Nephron (organoid): ENCODE measurements around the gene COMT.

Experiments used
- H3K27ac Mint-ChIP-seq, 3 experiments: 2 replicates each; pipeline ENCODE4 v1.8.0; 2020; ENCODE audit warnings: mixed read lengths in 3 of 3, mild to moderate bottlenecking in 2 of 3, moderate library complexity in 1 of 3
- H3K27me3 Mint-ChIP-seq: 2 replicates; pipeline ENCODE4 v1.8.0; 2021; ENCODE audit warnings: low read depth, mild to moderate bottlenecking, moderate library complexity, mixed read lengths
- H3K36me3 Mint-ChIP-seq: 2 replicates; pipeline ENCODE4 v1.8.0; 2020; ENCODE audit warnings: low read depth, mixed read lengths
- H3K4me1 Mint-ChIP-seq: 2 replicates; pipeline ENCODE4 v1.8.0; 2020; ENCODE audit warnings: mixed read lengths
- H3K4me3 Mint-ChIP-seq, 3 experiments: 2 replicates each; pipeline ENCODE4 v1.8.0; 2020; ENCODE audit warnings: mild to moderate bottlenecking in 3 of 3, mixed read lengths in 3 of 3, moderate library complexity in 2 of 3
- H3K9me3 Mint-ChIP-seq: 2 replicates; pipeline ENCODE4 v1.8.0; 2020; ENCODE audit warnings: mixed read lengths
- CTCF ChIP-seq, 3 experiments: fragments of 200-600 bp; sonication (generic); IDR thresholded peaks; one replicate each; pipeline ENCODE4 v1.5.0; 2021; ENCODE audit warnings: antibody characterized with exemption in 3 of 3; ENCODE audit not compliant: unreplicated experiment in 3 of 3

Gene COMT

GRCh38 chr22:19941365-19942082 is at the start of gene COMT, which contains the start of gene TXNRD2:
COMT (plus strand) TSS chr22:19941772; CDS start chr22:19962527, 20,755 bp downstream.
TXNRD2 (minus strand) TSS chr22:19941818; CDS start chr22:19941803, 15 bp downstream.
- TF ChIP-seq CTCF (IDR thresholded peaks at IDR 0.05; ENCODE audit: unreplicated experiment in 3 of 3), result no peak
- Mint-ChIP-seq H3K4me3 (peak within 1 kb of the TSS; percentile 91 to 98 (median 93)), H3K4me1 (peaks cover 44% of the 10 kb centered on the region), H3K36me3 (peaks cover 28% of the 10 kb centered on the region), H3K9me3 (peaks cover 15% of the 10 kb centered on the region), H3K27me3 (no peaks in the 10 kb centered on the region), H3K27ac (peak within 1 kb of the TSS; percentile 99 to 100 (median 100))

GRCh38 chr22:19892257-19892879 is 49.2 kb upstream of the COMT start:
- Mint-ChIP-seq H3K27me3 (peaks cover 18% of the 10 kb centered on the region), H3K4me3 (peak overlapping the region in 2 of 3 experiments; percentile 50 to 53), H3K9me3 (no peaks in the 10 kb centered on the region), H3K27ac (peak overlapping the region in 1 of 3 experiments; percentile 65), H3K36me3 (peaks cover 6% of the 10 kb centered on the region), H3K4me1 (peaks cover 25% of the 10 kb centered on the region)
- no peak for TF ChIP-seq CTCF (IDR thresholded peaks at IDR 0.05; ENCODE audit: unreplicated experiment in 3 of 3)

- Mint-ChIP-seq H3K36me3 (peaks cover 6% of the 10 kb centered on the region), H3K27ac (peak overlapping the region in 2 of 3 experiments; percentile 9 to 55), H3K9me3 (no peaks in the 10 kb centered on the region), H3K4me1 (peaks cover 25% of the 10 kb centered on the region), H3K4me3 (no peak overlapping the region), H3K27me3 (peaks cover 18% of the 10 kb centered on the region)
- TF ChIP-seq CTCF (IDR thresholded peaks at IDR 0.05; ENCODE audit: unreplicated experiment in 3 of 3), result no peak
Measured at GRCh38 chr22:19892925-19893324, 48.6 kb upstream of the COMT start.

- Mint-ChIP-seq H3K4me3 (no peak overlapping the region), H3K27me3 (peaks cover 18% of the 10 kb centered on the region), H3K36me3 (peaks cover 6% of the 10 kb centered on the region), H3K9me3 (no peaks in the 10 kb centered on the region), H3K4me1 (peaks cover 25% of the 10 kb centered on the region), H3K27ac (no peak overlapping the region)
- no peak for TF ChIP-seq CTCF (IDR thresholded peaks at IDR 0.05; ENCODE audit: unreplicated experiment in 3 of 3)
Measured at GRCh38 chr22:19893363-19893762, 48.2 kb upstream of the COMT start.

GRCh38 chr22:19895160-19895849 is 46.3 kb upstream of the COMT start:
- H3K4me1 Mint-ChIP-seq, result peaks cover 25% of the 10 kb centered on the region
- H3K36me3 Mint-ChIP-seq, result peaks cover 6% of the 10 kb centered on the region
- no peaks in the 10 kb centered on the region for H3K9me3 Mint-ChIP-seq
- no peak overlapping the region for H3K4me3 Mint-ChIP-seq
- no peak for TF ChIP-seq CTCF (IDR thresholded peaks at IDR 0.05; ENCODE audit: unreplicated experiment in 3 of 3)
- H3K27ac Mint-ChIP-seq, result no peak overlapping the region
- H3K27me3 Mint-ChIP-seq, result peaks cover 22% of the 10 kb centered on the region
